ENCODE results near the gene GPR42. TPM values are rescaled to one million over a fixed set of nuclear protein-coding genes. Genes with fewer than 3 reads are reported as not detected.
"Not testable (repeated sequence)": the region's sequence is repeated elsewhere in the genome, so short reads cannot be mapped to it uniquely, and the experiment has no call there.

GPR42 gene
- total and polyA plus RNA-seq, 10 of the 15 experiments (the other 5 are each of a cell fraction or from before 2014, with no cell fraction given) = 0.13 TPM; not detected in 9

DNA sequence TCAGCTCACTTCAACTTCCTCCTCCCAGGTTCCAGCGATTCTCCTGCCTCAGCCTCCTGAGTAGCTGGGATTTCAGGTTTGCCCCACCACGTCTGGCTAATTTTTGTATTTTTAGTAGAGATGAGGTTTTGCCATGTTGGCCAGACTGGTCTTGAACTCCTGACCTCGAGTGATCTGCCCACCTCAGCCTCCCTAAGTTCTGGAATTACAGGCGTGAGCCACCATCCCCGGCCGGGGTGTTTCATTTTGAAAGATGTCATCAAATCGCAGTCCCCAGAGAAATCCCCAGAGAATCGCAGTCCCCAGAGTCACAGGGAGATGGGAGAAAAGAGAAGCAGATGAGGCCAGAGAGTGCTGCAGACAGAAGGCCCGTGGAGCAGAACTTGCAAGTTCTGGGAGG lies 30.5 kb downstream of the GPR42 start:
- in situ Hi-C loops (cut with MboI); BruUV-seq (replicated peaks); H4K20me1 ChIP-seq (ENCODE audit: control insufficient read depth, insufficient read depth); H3K27me3 ChIP-seq (replicated peaks in 1 of 2; ENCODE audit: control insufficient read depth in 2 of 2, insufficient read depth in 2 of 2, low read length in 1 of 2); FAIRE-seq; H2AFZ ChIP-seq (ENCODE audit: control insufficient read depth, low read depth, low read length); H3K9ac ChIP-seq (ENCODE audit: control insufficient read depth, insufficient read depth, low read length); H3K4me3 ChIP-seq; H3K9me3 ChIP-seq (replicated peaks; ENCODE audit: control insufficient read depth, insufficient read depth, low read length); H3K36me3 ChIP-seq (ENCODE audit: control insufficient read depth in 2 of 2, insufficient read depth in 2 of 2, low read length in 1 of 2); H3K4me2 ChIP-seq (ENCODE audit: control insufficient read depth, insufficient read depth); H3K79me2 ChIP-seq (ENCODE audit: control insufficient read depth, insufficient read depth, low read length): not testable (repeated sequence)
- SMC1A ChIA-PET (ENCODE audit: uncharacterized antibody, unreplicated experiment) = interaction anchor here (0.9 to 10.8 kb wide), 14 partner anchors 15 to 94 kb away, joined by 3 to 152 read pairs (median 6); no protein-coding TSS in a partner anchor
- POLR2A ChIA-PET = interaction anchor here (0.9 to 6.6 kb wide), 7 partner anchors 15 to 68 kb away, joined by 3 to 67 read pairs (median 4); partner anchors contain the start of gene FFAR1
- intact Hi-C loops (cut with micrococcal nuclease; ENCODE audit: unreplicated experiment) = loop anchor here (1.0 kb wide), 2 partner anchors 24 to 49 kb away; no protein-coding TSS in a partner anchor
- peaks cover 41% of the 10 kb centered on the region for H3K4me1 ChIP-seq (ENCODE audit: control insufficient read depth, insufficient read depth, low read length)
- CTCF ChIA-PET = interaction anchor here (1.1 to 5.2 kb wide), 8 partner anchors 18 to 94 kb away, joined by 3 to 35 read pairs (median 4); no protein-coding TSS in a partner anchor
- 12% methylated on average over 9 of the region's 9 CpGs for WGBS (ENCODE audit: insufficient coverage, insufficient replicate concordance, low lambda C conversion rate, missing lambda C conversion rate)
- peak; percentile 11 for ATAC-seq
- DNase-seq (ENCODE audit: low read depth, low spot score) = peak; percentile 71
- H3K27ac ChIP-seq (ENCODE audit: control insufficient read depth, insufficient read depth) = peak overlapping the region; percentile 47
- RAD21 ChIA-PET (ENCODE audit: unreplicated experiment) = interaction anchor here (1.3 to 6.4 kb wide), 8 partner anchors 14 to 68 kb away, joined by 3 to 84 read pairs (median 30); no protein-coding TSS in a partner anchor
- TF ChIP-seq NBN (IDR thresholded peaks at IDR 0.05) = peak; percentile 60; the same call in 1 of the 2 replicates
- peak; percentile 54; the same call in 1 of the 2 replicates for TF ChIP-seq NFIC (IDR thresholded peaks at IDR 0.05; ENCODE audit: low read depth, low read length)
- TF ChIP-seq ETV6 (conservative IDR thresholded peaks at IDR 0.05 in 1 of 2, IDR thresholded peaks at IDR 0.05 in 1 of 2; ENCODE audit: borderline replicate concordance in 1 of 2, low read depth in 1 of 2) = 0 out of 4 replicates have a peak, but pooled peaks of 1 of the 2 experiments have one; percentile 36
- peak; percentile 65 to 78 for TF ChIP-seq IKZF2 (IDR thresholded peaks at IDR 0.05)
- peak; percentile 62; the same call in 1 of the 2 replicates for TF ChIP-seq ZBED1 (IDR thresholded peaks at IDR 0.05; ENCODE audit: borderline replicate concordance)
- peak; percentile 45; the same call in 1 of the 2 replicates for TF ChIP-seq CREB1 (IDR thresholded peaks at IDR 0.05; ENCODE audit: low read depth)
- peak; percentile 80 for TF ChIP-seq EED (IDR thresholded peaks at IDR 0.05; ENCODE audit: low read depth)
- peak; percentile 88 for TF ChIP-seq TCF12 (IDR thresholded peaks at IDR 0.05; ENCODE audit: low read depth, low read length)
- TF ChIP-seq MTA3 (IDR thresholded peaks at IDR 0.05; ENCODE audit: borderline replicate concordance, low read length) = 0 out of 2 replicates have a peak, but pooled peaks have one; percentile 31
- peak; percentile 15; the same call in 1 of the 2 replicates for TF ChIP-seq IRF4 (IDR thresholded peaks at IDR 0.05; ENCODE audit: low read depth, low read length)
- TF ChIP-seq RB1 (IDR thresholded peaks at IDR 0.05; ENCODE audit: borderline replicate concordance) = peak; percentile 95; the same call in 1 of the 2 replicates
- TF ChIP-seq RUNX3 (IDR thresholded peaks at IDR 0.05; ENCODE audit: low read length) = peak; percentile 37; the same call in 1 of the 2 replicates
- TF ChIP-seq, protein P1, sequence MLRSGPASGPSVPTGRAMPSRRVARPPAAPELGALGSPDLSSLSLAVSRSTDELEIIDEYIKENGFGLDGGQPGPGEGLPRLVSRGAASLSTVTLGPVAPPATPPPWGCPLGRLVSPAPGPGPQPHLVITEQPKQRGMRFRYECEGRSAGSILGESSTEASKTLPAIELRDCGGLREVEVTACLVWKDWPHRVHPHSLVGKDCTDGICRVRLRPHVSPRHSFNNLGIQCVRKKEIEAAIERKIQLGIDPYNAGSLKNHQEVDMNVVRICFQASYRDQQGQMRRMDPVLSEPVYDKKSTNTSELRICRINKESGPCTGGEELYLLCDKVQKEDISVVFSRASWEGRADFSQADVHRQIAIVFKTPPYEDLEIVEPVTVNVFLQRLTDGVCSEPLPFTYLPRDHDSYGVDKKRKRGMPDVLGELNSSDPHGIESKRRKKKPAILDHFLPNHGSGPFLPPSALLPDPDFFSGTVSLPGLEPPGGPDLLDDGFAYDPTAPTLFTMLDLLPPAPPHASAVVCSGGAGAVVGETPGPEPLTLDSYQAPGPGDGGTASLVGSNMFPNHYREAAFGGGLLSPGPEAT (IDR thresholded peaks at IDR 0.05; ENCODE audit: low read depth) = peak; percentile 61; the same call in 1 of the 2 replicates
- TF ChIP-seq JUNB (IDR thresholded peaks at IDR 0.05) = peak; percentile 45; the same call in 1 of the 2 replicates
- TF ChIP-seq, protein P2, sequence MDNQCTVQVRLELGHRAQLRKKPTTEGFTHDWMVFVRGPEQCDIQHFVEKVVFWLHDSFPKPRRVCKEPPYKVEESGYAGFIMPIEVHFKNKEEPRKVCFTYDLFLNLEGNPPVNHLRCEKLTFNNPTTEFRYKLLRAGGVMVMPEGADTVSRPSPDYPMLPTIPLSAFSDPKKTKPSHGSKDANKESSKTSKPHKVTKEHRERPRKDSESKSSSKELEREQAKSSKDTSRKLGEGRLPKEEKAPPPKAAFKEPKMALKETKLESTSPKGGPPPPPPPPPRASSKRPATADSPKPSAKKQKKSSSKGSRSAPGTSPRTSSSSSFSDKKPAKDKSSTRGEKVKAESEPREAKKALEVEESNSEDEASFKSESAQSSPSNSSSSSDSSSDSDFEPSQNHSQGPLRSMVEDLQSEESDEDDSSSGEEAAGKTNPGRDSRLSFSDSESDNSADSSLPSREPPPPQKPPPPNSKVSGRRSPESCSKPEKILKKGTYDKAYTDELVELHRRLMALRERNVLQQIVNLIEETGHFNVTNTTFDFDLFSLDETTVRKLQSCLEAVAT (IDR thresholded peaks at IDR 0.05) = 0 out of 2 replicates have a peak, but pooled peaks have one; percentile 13
- peak in 1 of 2 experiments; percentile 30; a peak in 1 of 4 replicates for TF ChIP-seq EP300 (IDR thresholded peaks at IDR 0.05; ENCODE audit: borderline replicate concordance in 1 of 2, control insufficient read depth in 1 of 2, low read depth in 2 of 2, low read length in 2 of 2)
- peak; percentile 65; the same call in 1 of the 2 replicates for TF ChIP-seq SMARCA5 (IDR thresholded peaks at IDR 0.05)
- peak; percentile 35; the same call in 1 of the 2 replicates for TF ChIP-seq MTA2 (IDR thresholded peaks at IDR 0.05; ENCODE audit: low read depth)
- TF ChIP-seq, protein P3, sequence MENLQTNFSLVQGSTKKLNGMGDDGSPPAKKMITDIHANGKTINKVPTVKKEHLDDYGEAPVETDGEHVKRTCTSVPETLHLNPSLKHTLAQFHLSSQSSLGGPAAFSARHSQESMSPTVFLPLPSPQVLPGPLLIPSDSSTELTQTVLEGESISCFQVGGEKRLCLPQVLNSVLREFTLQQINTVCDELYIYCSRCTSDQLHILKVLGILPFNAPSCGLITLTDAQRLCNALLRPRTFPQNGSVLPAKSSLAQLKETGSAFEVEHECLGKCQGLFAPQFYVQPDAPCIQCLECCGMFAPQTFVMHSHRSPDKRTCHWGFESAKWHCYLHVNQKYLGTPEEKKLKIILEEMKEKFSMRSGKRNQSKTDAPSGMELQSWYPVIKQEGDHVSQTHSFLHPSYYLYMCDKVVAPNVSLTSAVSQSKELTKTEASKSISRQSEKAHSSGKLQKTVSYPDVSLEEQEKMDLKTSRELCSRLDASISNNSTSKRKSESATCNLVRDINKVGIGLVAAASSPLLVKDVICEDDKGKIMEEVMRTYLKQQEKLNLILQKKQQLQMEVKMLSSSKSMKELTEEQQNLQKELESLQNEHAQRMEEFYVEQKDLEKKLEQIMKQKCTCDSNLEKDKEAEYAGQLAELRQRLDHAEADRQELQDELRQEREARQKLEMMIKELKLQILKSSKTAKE (IDR thresholded peaks at IDR 0.05; ENCODE audit: low read depth, poor library complexity, severe bottlenecking) = peak; percentile 82
- peak; percentile 73 for TF ChIP-seq IKZF1 (conservative IDR thresholded peaks at IDR 0.05)

Measured in GM12878 (cell line).